ENCODE measurements around the gene FBXO21.

Gene FBXO21

DNA sequence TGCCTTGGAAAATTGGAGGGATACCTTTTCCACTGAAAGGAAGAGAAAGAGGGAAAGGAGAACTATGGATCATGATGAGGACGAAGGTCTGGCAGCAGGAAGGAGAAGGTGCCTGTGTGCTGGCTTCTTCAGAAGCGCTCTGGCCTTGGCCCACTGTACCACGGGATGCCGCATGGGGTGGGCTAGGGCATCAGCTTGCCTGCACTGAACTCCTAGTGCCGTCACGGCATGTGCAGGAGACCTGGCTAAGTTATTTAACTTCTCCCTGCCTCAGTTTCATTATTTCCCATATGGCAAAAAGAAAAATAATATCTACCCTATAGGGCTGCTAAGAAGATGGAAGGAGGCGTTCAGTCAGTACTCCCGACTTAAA lies 28.1 kb downstream of the FBXO21 start:
- no peak for DNase-seq

DNA sequence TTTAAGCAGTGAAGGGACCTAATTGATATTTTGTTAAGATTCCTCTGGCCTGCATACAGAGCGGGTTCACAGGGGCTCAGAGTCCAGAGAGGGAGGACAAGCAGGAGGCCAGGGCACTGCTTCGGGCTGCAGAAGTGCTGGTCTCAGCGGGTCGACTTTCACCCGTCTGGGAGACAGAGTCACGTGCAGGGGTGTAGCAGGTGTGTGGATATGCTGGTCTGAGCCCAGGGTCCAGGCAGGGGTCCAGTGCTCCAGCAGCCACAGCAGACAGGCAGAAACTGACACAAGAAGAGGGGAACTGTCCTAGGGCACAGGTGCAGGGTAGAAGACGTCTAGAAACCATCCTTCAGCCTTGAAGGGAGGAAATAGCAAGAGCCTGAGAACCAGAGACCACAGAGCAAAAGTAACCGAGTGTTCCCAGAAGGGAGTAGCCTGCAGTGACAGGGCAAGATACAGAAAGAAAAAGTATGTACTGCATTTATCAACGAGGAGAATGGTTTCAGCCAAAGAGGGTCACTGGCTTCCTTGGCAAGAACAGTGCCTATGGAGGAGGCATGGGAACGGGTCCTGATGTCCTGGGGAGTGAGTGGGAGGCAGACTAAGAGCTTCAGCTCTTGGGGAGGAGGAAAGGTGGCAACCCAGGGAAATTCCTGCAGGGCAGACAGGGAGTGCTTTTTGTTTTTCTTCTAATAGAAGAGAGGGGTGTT lies 28.7 kb downstream of the FBXO21 start:
- no peak for DNase-seq

DNA sequence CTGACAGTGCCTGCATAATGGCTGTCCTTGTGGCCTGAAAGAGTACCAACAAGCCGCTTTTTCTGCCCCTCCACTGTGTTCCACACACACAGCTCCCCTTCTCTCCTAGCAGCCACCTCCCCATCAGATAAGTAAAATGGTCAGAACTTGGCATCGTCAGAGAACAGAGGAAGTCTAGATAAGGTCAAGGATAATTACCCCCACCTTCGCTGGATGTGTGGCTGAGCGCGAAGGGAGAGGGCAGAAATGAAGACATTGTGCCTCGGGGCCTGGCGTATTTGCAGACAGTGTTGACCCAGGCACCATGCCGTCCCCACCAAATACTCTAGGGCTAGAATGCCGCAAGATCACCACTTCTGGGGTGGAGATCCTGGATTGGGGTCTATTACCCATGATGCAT lies 30.6 kb downstream of the FBXO21 start:
- DNase-seq = no peak

DNA sequence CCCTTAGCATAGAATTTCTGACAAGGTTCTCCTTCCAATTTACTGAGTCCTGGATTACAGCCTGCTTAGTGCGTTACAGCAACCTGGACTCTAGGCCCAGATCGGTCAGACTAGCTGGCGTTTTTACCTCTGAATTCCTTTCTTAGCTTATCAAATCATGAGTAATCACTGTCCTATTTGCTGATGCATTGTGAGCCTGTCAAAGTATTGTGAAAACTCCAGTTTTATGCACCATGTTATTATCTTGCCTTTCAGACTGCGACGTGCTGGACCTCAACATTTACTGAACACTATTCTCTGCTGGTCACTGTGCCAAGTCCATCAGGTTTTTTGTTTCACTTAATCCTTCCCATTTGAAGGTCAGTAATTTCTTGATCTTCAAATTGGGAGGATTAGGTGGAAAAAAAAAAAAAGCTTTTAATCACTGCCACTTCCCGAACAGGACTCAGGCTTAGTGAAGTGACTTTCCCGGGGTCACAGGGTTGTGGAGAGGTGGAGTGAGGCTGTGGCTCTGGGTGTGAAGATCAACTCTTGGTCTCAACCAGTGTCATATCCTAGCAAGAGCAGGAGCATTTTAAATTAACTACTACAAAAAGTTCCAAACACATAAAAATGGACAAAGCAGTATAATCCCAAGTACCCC lies 31.2 kb downstream of the FBXO21 start:
- DNase-seq = no peak

DNA sequence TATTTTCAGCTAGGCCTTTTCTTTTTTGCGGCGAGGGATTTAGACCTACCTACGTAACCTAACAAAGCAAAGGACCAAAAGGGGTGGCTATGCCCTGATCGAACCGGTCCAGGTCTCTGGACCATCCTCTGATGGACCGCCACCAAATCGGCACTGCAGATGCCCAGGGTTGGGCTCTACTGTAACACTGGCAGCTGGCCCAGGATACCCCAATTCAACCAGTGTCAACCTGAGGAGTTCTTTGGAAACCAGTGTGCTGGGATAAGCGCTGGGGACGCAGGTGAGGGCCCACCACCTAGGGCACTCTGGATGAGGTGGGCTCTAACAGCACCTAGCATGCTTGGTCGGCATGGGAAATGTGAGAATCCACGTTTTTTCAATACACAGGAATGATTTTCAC lies 32.2 kb downstream of the FBXO21 start:
- DNase-seq = no peak

DNA sequence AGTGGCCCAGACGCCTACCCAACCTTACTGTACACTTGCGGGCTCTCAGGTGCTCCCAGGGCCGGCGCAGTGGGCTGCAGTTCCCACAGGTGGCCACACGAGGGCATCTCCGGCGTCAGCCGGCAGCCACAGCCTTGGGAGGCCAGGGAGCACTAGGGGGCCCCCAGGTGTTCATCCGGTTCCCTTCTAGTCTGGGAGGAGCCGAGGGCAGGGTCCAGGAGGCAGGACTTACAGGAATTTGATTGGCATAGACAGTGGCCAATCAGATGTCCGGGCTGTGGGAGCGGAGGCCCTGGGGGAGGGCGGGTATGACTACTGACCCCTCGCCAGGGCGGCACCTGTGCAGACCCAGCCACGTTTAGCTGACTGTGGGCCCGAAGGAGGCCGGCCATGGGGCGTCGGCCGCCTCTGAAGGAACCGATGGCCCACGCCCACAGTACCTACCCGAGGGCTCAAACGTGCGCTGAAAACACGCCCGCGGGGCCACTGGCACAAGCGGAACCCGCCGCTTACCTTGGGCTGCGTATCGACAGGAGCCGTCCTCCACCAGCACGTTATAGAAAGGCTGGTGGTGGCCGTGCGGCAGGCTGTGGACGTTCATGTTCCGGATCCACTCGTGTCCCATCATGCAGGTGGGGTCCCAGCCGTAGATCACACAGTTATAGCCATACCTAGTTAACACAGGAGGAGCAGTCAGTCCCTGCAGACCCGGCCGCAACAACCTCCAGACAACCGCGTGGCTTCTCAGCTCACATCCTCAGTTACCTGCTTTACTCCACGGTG lies 34.8 kb downstream of the FBXO21 start:
- DNase-seq = peak; percentile 57

DNA sequence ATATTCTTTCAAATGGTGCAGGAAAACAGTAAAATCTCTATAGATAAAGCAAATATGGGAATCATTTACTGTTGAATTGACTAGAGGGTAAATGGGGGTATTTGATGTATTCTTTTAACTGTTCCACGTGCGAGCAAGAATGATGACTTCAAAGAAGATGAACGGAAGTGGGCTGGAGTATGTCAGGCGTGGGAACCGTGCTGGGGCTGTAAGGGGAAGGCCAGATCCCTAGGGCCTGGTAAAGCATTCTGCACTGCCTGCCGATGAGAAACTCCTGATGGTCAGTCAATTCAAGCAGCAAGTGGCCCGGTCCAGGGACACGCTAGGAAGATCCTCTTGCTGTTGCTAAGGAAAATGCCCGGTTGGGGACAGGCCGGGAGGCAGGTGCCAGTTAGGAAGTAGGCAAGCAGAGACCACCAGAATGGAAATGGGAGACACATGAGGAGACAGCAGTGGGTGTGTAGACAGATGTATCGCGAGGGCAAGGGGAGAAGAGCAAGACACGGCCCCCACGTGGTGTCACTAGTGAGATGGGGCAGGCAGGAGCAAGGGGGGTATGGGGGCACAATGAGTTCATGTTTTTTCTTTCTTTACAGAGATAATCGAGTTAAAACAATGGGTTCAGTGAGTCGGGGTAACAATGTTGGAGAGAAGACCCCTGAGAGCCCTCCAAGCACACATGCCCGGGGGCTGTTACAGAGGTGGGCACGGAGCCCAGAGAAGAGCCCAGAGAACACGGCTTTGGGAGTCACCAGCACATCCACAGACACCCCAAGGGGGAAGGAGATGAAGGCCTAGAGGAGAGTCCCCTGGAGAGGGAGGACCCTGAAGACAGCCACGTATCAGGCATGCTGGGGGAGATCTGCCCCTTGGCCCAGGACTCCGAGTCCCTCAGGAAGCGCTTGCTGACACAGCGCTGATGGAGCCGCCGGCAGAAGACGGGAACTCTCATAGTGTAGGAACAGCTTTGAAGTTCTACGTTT lies 37.2 kb downstream of the FBXO21 start:
- no peak for DNase-seq

DNA sequence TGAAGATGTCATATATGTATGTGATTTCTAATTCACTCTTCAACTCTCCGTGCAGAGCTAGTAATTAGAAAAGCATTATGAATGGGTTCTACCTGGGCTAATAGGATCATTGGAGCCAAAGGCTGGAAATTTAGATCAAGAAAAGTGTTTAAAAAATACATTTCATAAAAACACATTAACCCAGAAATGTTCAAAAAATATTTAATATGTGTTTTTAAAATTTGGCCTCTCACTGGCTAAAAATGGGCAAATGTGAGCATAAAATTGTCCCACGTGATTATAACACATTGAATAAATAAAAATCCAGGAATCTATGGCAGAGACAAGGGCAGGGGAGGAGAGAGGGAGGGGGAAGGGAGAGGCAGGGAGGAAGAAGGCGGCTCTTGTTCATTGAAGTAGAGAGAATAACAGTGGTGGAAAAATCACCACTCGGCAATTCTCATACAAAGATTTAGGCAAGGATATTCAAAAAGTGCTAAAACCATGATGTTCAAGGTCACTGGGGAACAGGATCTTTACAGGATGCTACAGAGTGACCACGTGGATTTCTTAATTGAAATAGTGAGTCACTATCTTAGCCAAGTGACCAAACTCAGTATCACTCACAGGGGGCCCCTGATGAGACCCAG lies 38.8 kb downstream of the FBXO21 start:
- no peak for DNase-seq

DNA sequence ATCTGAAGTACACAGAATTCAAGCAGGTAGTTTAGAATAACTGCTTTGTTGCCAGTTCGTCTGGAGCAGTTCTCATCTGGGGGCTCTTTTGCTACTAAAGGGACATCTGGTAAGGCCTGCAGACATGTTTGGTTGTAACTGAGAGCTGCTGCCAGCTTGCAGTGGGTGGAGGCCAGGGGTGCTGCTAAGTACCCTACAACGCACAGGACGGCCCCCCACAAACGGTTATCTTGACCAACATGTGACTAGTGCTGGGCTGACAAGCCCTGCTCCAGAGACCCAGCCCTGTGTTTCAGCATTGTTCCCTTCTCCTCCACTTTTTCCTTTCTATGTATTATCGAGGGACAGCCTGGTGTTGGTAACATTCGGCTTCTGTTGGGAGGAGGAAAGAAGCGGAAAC lies 40.8 kb downstream of the FBXO21 start:
- DNase-seq = no peak

DNA sequence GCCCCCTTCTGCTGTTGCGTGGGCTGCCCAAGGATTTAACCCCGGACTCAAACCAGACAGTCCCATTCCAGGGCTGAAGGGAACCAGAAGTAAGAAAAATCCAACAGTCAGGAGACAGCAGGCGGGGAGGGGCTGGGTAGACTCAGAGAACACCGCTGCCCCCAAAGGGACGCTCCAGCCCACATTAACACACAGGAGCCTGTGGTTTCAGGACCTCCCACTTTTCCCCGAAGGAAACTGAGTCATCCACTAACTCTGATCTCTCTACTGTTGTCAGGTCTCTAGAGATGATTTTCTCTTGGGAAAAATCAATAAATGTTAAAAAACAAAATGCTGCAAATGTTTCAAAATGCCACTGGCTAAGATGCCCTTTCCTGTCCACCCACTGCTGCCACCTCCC lies 41.6 kb downstream of the FBXO21 start:
- no peak for DNase-seq

DNA sequence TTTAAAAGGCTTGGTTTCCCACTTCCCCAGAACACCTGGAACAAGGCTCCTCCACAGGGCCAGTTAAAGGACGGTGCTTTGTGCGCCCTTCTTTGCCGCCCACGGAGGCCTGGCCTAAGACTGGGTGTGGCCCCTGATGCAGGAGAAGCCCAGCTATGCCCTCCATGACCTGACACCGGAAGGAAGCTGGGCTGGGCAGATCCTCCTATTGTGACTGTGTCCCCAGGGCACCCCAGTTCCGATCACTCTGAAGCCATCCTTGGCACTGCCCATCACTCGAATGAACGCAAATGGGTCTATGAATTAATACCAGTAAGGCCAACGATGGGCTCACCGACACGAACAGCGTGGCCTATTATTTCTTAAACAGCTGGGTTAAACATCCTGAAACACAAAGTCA lies 42.6 kb downstream of the FBXO21 start:
- DNase-seq = no peak

DNA sequence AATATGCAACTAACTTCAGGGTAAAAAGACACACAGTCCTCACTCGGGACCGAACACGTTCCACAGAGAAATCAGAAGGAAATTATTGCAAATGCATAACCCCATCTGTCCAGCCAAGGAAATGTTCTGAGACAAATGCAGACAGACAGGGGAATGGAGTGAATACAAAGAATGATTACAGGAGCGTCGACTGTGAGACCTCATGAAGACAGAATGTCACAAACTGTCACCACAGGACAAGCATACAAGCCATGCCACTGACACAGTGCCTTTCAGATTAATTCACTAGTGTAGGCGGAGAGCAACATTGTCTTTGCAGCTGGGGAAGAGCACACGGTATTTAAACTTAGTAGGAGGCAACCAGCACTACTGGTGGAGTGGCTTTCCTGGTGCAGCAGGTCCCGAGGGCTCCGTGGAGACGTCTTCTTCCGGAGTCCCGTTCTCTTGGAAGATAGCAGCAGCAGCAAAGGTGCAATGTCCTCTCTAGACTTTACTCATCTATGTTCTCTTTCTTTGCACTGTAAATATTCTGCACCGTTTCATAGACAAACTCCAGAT lies 44.6 kb downstream of the FBXO21 start:
- DNase-seq = no peak

DNA sequence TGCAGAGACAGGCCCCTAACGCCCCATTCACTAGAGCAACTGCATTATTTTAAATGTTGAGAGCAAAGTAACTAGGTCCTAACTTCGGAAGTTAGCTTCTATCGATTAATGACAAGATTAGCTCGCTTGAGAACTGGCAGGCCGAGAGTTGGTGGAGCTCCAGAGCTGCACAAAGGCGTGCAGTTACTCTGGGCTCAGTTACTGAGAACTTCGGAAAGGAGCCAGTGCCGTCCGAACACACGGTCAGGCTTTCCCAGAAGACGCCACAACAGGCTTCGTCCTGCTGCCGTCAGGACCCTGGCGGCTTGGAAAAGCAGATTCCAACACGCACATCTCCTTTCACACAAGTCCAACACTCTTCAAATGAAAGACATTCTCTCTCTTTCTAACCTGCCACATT lies 45.7 kb downstream of the FBXO21 start:
- DNase-seq = no peak

DNA sequence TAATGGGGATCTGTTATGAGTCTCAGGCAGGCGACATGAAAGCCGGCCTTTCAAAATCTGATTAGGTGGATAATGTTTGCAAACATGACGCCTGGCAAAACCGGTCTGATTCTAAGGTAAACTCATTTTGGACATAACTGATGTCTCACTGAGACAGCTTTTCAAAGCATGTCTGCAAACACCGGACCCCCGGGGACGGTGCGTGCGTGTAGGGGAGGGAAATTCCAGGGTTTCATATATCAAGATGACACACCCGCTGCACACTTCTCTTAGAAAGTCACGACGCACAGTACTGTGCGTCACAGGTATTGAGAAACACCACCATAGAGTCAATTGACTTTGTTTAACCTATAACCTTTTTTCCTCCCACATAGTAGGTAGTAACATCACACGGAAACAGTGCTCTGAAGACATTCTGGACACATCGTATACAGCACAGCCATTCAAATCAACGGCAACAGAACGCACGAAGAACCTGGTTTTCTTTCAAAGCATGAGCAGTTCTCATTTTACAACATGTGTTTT lies 47.2 kb downstream of the FBXO21 start:
- DNase-seq = peak; percentile 66

DNA sequence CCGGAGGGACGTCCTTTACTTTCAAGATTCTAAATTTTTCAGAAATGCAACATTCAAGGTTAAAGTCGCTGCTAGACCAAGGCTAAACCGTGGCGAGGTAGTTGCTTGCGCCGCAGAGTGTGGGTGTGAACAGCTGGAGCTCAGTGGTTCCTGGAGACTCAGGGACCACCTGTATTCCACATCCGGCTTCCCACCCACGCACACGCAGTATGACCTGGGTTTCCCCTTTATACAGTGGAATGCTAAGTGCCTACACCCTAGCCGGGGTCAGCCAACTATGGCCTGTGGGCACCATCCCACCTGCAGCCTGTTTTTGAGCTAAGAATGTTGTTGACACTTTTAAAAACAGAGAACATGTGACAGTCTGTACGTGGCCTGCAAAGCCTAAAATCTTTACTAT lies 48.2 kb downstream of the FBXO21 start:
- DNase-seq = no peak

DNA sequence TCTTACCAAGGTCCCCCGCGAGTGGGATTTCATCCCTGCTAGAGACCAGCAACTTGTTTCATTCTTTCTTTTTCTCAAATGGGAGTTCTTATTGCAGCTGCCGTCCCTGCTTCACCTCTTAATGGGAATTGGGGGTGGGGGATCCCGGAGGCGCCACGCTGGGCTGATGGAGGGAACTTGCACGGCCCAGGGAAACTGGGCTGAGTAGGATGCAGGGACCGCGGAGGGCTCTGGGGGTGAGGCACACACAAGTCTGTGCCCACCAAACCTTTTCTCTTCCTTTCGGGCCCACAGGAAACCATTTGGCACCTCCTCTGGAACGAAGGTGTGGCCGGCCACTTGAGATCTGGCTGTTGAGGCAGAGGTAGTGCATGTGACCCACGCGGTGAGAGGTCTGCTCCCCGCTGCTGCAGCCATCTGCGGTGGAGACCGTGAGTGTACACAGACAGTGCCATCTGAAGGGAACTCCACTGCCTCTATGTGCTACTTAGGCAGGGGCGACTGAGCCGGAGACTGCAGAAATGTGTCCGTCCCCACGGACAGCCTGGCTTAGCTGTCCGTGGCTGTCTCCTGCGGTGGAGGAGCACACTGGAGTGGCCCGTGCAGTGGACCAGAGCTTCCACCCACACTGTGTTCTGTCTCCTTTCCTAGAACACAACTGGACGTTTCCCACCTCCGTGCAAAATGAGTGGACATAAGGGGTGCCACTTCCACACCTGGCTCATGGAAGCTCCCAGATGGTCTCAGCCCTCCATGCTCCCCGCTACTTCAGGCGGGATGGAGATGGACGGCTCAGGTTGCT lies 49.0 kb downstream of the FBXO21 start:
- peak; percentile 34 for DNase-seq

DNA sequence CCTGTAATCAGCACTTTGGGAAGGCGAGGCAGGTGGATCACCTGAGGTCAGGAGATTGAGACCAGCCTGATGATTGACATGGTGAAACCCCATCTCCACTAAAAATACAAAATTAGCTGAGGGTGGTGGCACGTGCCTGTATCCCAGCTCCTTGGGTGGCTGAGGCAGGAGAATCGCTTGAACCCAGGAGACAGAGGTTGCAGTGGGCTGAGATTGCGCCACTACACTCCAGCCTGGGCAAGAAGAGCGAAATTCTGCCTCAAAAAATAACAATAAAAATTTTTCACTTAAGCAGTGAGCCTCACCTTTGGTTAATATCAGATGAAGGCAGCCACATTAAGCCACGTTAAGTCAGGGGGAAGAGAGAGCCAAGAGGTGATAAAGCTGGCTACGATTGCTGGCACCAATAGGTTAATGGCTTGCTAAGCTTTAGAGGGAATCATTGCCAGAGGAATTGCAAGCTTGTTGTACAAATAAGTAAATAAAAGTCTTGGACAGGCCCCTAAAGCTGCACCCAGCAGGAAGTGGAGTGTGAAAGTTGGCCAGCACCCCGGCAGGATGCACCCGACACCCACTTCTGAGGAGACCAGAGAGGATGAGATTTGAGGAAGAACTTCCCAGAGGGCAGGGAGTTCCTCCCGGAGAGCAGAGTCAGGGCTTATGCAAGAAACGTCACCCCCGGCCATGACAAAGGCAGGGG lies 49.7 kb downstream of the FBXO21 start:
- DNase-seq = no peak

DNA sequence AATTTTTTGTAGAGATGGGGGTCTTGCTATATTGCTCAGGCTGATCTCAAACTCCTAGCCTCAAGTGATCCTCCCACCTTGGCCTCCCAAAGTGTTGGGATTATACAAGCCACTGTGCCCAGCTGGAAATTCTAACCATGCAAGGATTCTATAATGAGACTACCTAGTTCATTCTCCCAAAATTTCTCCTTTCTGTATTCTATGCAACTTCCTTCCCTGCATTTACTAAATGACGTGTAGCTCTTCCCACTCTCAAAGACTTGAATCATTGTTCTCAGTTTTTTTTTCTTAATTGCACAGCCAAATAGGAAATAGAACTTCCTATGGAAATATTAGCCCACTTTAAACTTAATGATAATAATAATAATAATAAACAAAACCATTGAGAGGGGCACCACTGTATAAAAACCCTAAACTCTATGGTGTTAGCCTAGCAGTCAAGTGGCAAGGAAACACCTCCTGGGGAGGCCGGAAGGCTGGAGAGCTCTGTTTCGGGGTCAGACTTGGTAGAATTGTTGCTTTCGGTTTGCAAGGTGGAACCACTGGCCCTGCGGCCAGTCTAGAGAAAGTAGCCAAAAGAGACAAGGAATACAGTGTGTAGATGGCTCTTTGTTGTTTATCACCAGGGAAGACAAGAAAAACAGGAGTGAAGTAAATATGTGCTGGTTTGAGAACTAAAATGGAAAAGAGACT lies 51.1 kb downstream of the FBXO21 start:
- DNase-seq = no peak

DNA sequence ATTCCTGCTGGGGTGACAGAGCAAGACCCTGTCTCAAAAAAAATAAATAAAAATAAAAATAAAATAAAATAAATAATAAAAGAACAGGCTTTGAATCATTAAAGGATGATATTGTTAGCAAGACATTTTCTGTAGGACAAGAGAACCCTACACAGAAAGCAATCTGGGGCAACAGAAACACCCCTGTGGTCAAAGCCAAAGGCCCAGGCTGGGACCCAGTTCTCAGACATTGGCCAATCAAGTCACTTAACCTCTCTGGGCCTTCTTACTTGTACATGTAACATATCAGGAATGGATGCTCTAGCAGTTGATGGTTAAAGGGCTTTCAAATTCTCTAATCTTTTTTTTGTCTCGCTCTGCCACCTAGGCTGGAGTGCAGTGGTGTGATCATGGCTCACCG lies 55.5 kb downstream of the FBXO21 start:
- no peak for DNase-seq

DNA sequence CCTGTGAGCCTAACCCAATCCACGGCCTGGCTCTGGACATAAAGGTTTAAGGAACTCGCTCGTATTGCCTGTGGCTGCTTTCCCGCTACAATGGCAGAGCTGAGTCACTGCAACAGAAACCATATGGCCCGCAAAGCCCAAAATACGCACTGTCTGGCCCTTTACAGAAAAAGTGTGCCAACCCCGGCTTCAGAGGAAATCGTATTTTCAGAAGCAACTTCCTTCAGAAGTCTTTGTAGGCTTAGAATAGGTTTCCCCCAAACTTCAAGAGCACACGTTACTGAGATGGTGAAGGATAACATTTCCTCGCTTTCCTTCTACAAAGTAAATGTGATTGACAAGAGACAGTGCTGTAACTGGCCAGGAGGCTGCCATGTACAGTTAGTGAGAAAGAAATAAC lies 56.2 kb downstream of the FBXO21 start:
- DNase-seq = no peak

All from DMS153 (cell line).